Neutrophil (primary cell): ENCODE data around the gene ADCY9.
"Not testable (repeated sequence)": the region's sequence is repeated elsewhere in the genome, so short reads cannot be mapped to it uniquely, and the experiment has no call there.

Experiments used
- H3K27ac ChIP-seq: fragments of 200-600 bp; sonication (generic); 2 replicates; pipeline ENCODE4 v1.5.1; 2016; ENCODE audit warnings: mild to moderate bottlenecking, moderate library complexity
- H3K27me3 ChIP-seq: fragments of 200-600 bp; sonication (generic); 2 replicates; pipeline ENCODE4 v1.6.0; 2016; ENCODE audit warnings: mild to moderate bottlenecking
- H3K36me3 ChIP-seq: fragments of 200-600 bp; sonication (generic); 2 replicates; pipeline ENCODE4 v1.5.1; 2017
- H3K4me1 ChIP-seq, 2 experiments: fragments of 200-600 bp in 1 of 2; sonication (generic) in 1 of 2; 1 replicate in 1 of 2; 2 replicates in 1 of 2; pipeline versions ENCODE4 v1.5.1 to v1.6.1; 2013 to 2016; ENCODE audit warnings: low read depth in 1 of 2, low read length in 1 of 2, mild to moderate bottlenecking in 1 of 2, moderate library complexity in 1 of 2; ENCODE audit not compliant: control insufficient read depth in 1 of 2, insufficient read depth in 1 of 2
- H3K4me3 ChIP-seq, 2 experiments: fragments of 200-600 bp in 1 of 2; sonication (generic) in 1 of 2; 1 replicate in 1 of 2; 2 replicates in 1 of 2; pipeline ENCODE4 v1.5.1; 2013 to 2016; ENCODE audit warnings: low read depth in 1 of 2, low read length in 1 of 2, mild to moderate bottlenecking in 1 of 2, moderate library complexity in 1 of 2
- H3K9me3 ChIP-seq: fragments of 200-600 bp; sonication (generic); 2 replicates; pipeline ENCODE4 v1.5.1; 2016
- TF ChIP-seq, protein P1 (sequence below): fragments of 200-600 bp; sonication (generic); IDR thresholded peaks from 2 replicates; pipeline ENCODE4 v1.5.1; 2016; ENCODE audit warnings: antibody characterized with exemption

The ADCY9 gene

DNA sequence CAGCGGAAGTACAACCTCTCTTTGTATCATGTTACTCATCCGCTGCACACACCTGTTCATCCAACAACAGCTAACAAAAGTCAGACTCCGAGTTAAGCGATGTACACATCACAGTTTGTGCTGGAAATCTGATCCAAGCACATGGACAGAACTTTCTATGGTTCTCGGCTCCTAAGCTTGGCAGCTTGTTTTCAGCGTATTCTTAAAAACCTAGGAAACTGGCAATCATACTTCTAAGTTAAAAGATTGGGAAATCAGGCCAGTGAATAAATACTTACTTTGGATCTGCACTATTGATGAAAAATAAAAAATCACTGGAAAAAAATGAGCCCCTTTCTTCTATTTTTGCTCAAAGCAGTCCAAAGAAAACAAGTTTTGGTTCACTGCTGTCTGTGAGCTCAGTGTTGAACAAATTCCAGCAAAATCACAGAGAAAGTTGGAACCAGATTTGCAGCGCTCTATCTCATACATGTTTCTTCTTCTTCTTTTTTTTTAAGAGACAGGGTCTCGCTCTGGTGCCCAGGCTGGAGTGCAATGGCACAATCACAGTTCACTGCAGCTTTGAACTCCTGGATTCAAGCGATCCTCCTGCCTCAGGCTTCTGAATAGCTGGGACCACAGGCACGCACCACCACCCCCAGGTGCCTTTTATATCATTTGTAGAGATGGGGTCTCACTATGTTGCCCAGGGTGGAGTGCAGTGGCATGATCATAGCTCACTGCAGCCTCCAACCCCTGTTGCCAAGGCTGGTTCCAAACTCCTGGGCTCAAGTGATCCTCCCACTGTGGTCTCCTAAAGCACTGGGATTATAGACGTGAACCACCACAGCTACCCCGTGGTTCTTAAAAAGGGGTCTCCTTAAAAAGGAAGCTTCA is 164.1 kb downstream of the ADCY9 start:
- Histone ChIP-seq H3K27me3 (peaks cover 75% of the 10 kb centered on the region), H3K36me3 (no peaks in the 10 kb centered on the region), H3K4me3 (no peak overlapping the region), H3K4me1 (no peaks in the 10 kb centered on the region), H3K27ac (no peak overlapping the region), H3K9me3 (no peaks in the 10 kb centered on the region)
- TF ChIP-seq, protein P1, sequence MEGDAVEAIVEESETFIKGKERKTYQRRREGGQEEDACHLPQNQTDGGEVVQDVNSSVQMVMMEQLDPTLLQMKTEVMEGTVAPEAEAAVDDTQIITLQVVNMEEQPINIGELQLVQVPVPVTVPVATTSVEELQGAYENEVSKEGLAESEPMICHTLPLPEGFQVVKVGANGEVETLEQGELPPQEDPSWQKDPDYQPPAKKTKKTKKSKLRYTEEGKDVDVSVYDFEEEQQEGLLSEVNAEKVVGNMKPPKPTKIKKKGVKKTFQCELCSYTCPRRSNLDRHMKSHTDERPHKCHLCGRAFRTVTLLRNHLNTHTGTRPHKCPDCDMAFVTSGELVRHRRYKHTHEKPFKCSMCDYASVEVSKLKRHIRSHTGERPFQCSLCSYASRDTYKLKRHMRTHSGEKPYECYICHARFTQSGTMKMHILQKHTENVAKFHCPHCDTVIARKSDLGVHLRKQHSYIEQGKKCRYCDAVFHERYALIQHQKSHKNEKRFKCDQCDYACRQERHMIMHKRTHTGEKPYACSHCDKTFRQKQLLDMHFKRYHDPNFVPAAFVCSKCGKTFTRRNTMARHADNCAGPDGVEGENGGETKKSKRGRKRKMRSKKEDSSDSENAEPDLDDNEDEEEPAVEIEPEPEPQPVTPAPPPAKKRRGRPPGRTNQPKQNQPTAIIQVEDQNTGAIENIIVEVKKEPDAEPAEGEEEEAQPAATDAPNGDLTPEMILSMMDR = no peak

DNA sequence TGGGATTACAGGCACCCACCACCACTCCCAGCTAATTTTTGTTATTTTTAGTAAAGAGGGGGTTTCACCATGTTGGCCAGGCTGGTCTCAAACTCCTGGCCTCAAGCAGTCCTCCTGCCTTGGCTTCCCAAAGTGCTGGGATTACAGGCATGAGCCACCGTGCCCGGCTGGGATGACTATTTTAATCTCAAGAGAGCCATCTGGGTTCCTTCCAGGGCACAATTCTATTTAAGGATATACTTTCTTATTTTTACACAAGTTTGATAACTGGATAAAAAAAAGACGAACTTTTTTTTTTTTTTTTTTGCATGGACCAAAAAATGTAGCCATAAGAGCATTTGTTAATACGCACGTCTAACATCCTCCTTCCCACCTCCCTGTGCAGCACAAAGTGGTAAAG is 164.9 kb downstream of the ADCY9 start:
- H3K9me3 ChIP-seq, H3K27ac ChIP-seq, H3K36me3 ChIP-seq, H3K4me1 ChIP-seq, H3K4me3 ChIP-seq: not testable (repeated sequence)
- H3K27me3 ChIP-seq = peaks cover 69% of the 10 kb centered on the region

DNA sequence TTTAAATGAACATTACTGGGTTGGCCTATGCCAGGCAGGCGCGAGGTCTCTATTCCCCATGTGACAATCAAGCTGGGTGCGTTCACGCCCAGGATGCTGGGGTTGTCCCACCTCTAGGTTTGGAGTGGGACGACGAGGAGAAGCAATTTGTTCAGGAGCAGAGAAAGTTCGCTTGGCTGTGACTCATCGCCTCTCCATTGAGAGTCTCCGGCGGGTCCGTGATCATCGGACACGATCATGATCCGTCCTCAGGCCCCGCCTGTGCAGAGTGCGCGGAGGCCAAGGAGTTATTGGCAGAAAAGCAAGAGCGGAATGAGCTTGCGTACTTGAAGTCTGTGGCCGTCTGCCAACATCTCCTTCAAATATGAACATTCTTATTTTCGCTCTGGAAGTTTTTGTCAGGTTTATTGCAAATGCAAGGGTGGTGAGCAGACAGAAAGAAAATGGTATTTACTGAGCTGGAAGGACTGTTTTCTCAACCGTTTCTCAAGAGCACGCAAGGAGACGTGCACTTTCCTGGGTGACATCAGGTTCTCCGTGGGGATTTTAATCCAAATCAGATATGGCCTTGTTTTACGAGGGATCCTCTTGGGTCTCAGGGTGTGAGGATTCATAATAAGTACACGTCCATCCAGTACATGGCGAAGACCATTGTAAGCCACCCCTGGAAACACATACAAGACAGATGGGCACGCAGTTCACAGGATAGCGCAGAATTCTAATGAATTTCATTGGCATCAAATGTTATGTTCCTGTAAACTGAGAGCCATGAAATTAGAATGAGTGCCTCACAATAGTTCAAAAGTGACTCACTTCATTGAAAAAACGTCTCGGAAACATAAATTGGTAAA is 165.7 kb downstream of the ADCY9 start:
- no peak overlapping the region for H3K4me3 ChIP-seq
- no peaks in the 10 kb centered on the region for H3K9me3 ChIP-seq
- TF ChIP-seq, protein P1 = no peak
- no peaks in the 10 kb centered on the region for H3K4me1 ChIP-seq
- H3K27ac ChIP-seq = no peak overlapping the region
- H3K27me3 ChIP-seq = peaks cover 63% of the 10 kb centered on the region
- H3K36me3 ChIP-seq = no peaks in the 10 kb centered on the region

DNA sequence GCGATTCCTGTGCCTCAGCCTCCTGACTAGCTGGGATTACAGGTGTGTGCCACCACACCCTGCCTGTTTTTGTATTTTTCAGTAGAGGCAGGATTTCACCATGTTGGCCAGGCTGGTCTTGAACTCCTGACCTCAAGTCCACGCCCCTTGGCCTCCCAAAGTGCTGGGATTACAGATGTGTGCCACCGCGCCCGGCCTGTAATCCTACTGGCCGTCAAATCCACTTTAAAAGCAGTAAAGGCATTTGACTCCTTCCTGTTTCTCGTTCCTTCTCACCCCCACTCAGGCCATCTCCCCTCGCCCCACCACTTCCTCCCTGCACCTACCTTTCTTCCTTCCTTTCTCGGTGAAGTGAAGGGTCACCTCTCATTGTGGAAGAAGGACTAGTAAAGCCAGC is 166.3 kb downstream of the ADCY9 start:
- H3K4me3 ChIP-seq = no peak overlapping the region
- no peak overlapping the region for H3K27ac ChIP-seq
- H3K36me3 ChIP-seq = no peaks in the 10 kb centered on the region
- H3K27me3 ChIP-seq = peaks cover 57% of the 10 kb centered on the region
- H3K9me3 ChIP-seq = no peaks in the 10 kb centered on the region
- H3K4me1 ChIP-seq = no peaks in the 10 kb centered on the region
- TF ChIP-seq, protein P1 = no peak

DNA sequence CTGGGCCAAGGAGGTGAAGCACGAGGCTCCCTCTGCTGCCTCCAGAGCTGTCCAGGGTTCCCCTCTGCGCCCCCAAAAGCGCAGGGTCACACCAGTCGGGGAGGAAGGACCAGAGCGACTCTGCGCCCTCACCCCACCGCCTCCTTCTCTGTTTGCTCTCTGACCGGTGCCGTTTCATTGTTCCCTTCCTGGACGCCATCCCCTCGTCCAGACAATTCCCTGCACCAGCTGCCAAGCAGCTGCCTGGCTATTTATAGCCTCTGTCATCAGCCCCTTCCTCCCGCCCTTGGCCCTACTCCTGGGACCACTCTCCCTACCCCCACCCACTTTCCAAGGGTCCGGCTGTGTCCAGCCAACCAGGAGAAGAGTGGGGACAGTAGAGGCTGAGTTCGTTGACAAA is 167.0 kb downstream of the ADCY9 start:
- Histone ChIP-seq H3K4me1 (no peaks in the 10 kb centered on the region), H3K4me3 (no peak overlapping the region), H3K9me3 (no peaks in the 10 kb centered on the region), H3K27ac (no peak overlapping the region), H3K27me3 (peaks cover 50% of the 10 kb centered on the region), H3K36me3 (no peaks in the 10 kb centered on the region)
- TF ChIP-seq, protein P1 = no peak
